Gastrocnemius medialis (tissue), 4 donors: Measurements from ENCODE around the gene LPCAT2.

Experiments
- POLR2A ChIP-seq, 2 donors: fragments of 450-650 bp; IDR thresholded peaks; one replicate each; pipeline ENCODE4 v1.6.1; 2017; ENCODE audit warnings: antibody characterized with exemption in 2 of 2, mild to moderate bottlenecking in 2 of 2, moderate library complexity in 2 of 2
- TF ChIP-seq, protein P1 (sequence below), 5 experiments: fragments of 450-650 bp in 3 of 5; fragments of 200-600 bp in 2 of 5; sonication (generic) in 2 of 5; IDR thresholded peaks in 4 of 5; conservative IDR thresholded peaks in 1 of 5; 1 replicate in 4 of 5; 2 replicates in 1 of 5; pipeline ENCODE4 v1.5.1; 2016 to 2019; ENCODE audit warnings: antibody characterized with exemption in 5 of 5, mild to moderate bottlenecking in 3 of 5, moderate library complexity in 3 of 5

DNA sequence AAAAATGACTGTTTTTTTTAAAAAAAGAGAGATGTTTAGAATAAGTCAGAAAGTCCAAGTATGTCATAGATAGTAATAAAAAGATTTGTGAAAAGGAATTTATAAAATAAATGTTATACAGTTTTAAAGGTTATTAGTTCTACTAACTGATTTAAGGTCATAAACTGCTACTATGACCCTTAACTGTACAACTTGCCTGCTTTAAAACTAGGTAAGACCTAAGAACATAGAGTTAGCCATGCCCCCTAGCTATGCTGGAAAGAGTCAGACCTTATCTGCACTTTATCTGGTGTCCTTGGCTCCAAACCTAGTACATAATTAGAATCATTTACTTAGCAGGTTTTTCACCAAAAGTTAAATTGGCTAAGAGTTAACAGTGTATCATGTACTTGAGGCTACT is 123.4 kb downstream of the LPCAT2 start:
- TF ChIP-seq, protein P1, sequence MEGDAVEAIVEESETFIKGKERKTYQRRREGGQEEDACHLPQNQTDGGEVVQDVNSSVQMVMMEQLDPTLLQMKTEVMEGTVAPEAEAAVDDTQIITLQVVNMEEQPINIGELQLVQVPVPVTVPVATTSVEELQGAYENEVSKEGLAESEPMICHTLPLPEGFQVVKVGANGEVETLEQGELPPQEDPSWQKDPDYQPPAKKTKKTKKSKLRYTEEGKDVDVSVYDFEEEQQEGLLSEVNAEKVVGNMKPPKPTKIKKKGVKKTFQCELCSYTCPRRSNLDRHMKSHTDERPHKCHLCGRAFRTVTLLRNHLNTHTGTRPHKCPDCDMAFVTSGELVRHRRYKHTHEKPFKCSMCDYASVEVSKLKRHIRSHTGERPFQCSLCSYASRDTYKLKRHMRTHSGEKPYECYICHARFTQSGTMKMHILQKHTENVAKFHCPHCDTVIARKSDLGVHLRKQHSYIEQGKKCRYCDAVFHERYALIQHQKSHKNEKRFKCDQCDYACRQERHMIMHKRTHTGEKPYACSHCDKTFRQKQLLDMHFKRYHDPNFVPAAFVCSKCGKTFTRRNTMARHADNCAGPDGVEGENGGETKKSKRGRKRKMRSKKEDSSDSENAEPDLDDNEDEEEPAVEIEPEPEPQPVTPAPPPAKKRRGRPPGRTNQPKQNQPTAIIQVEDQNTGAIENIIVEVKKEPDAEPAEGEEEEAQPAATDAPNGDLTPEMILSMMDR (IDR thresholded peaks at IDR 0.05 in 4 of 5, conservative IDR thresholded peaks at IDR 0.05 in 1 of 5): no peak
- TF ChIP-seq POLR2A (IDR thresholded peaks at IDR 0.05): no peak
